Activated T-cell treated with anti-CD3 and anti-CD28 coated beads for 4 hours (primary cell): Measurements from ENCODE around the gene DNM2.
A peak's percentile ranks its signal among the peaks of the same experiment; 100 is the strongest.

Experiments used
- DNase-seq: peaks from one replicate; pipeline ENCODE4 v3.0.0-alpha.2; 2020

DNM2 gene

DNA sequence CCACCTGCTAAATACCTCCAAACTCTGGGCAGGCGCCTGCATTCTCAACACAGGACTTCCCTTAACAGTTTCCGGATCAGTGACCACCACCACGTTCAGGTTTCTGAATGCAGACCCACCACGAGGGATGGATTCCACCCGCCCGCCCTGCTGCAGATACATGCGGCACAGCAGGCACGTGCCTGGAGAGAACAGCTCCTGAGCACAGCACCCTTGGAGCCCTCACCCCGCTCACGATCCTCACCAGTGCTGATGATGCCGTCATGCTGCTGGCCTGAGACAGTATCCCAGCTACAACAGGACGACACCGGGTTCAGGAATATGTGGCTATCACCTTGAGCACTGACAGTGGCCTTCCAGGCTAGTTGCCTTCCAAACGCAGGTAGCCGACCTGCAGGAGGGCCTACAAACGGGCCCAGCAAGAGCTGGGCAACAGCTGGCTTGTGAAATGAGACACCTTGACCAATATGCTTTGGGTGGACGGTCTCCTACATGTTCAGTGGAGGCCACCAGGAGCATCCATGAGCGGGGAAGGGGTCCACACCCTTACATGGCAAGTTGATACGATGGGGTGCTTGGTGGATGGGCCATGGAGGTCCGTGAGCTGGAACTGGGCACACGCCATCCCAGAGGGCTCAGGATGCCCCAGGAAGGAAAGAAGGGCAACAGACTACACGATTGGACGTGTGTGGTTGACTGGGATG is 26.5 kb upstream of the DNM2 start:
- DNase-seq = no peak

DNA sequence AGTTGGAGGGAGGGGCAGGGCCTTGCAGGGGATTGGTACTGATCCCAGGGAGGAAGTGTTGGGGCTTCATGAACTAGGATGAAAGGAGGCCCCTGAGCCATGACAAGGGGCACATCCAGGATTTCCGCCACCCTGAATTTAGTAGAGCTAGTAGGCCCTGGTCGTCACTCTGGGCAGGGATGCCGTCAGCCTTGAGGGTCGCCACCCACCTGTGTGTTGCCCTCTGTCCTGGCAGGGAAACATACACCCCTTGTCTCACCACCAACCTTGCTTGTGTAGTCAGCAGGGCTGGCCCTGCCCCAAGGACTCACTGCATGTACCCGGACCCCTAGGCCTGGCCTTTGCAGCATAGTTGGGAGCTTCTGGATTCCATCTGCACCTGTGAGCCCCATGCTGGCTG is 26.0 kb upstream of the DNM2 start:
- DNase-seq = no peak

DNA sequence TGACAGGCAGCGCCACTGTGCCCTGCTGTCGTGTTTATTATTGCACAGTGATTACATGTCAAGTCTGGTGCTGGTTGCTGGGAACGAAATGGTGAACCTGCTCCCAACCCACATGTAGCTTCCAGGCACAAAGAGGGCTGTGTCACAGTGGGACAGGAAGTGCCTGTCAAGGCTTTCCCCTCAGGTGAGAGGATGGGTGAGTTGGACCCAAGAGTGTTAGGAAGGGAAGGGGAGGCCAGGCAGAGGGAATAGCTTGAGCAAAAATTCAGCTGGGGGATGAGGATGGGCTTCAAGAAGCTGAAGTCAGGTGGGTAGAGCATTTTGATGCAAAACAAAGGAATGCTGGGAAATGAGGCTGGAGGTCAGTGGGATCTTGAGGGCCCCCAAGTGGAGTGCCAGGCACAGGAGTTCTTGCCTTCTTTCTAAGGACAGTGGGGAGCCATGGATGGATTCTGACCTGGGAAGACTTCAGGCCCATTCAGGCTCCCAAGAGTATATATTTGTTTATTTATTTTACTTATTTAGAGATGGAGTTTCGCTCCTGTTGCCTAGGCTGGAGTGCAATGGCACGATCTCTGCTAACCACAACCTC is 25.1 kb upstream of the DNM2 start:
- DNase-seq = no peak

DNA sequence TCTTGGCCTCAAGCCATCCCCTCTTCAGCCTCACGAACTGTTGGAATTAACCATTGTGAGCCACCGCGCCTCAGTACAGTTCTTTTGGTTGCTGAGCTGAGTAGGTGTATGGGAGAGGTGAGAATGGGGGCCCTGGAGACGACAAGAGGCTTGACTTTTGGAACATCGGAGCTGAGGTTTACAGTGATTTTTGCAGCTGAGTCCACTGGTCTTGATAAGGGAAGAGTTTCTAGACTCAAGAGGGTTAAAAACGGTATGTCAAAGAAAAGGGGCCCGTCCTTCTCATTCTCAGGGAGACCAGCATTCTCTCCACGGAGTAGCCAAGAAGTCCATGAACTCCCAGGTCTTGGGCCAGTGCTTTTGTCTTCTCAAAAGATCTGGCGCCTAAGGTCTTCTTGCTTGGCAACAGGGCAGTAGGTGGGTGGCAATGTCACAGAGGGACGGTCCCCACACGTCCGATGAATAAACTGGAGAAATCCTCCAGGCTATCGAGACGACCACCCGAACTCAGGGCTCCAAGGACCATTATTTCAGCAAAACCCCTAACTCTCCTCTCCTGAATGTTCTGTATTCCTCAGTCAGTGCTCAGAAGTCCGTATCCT is 23.1 kb upstream of the DNM2 start:
- no peak for DNase-seq

DNA sequence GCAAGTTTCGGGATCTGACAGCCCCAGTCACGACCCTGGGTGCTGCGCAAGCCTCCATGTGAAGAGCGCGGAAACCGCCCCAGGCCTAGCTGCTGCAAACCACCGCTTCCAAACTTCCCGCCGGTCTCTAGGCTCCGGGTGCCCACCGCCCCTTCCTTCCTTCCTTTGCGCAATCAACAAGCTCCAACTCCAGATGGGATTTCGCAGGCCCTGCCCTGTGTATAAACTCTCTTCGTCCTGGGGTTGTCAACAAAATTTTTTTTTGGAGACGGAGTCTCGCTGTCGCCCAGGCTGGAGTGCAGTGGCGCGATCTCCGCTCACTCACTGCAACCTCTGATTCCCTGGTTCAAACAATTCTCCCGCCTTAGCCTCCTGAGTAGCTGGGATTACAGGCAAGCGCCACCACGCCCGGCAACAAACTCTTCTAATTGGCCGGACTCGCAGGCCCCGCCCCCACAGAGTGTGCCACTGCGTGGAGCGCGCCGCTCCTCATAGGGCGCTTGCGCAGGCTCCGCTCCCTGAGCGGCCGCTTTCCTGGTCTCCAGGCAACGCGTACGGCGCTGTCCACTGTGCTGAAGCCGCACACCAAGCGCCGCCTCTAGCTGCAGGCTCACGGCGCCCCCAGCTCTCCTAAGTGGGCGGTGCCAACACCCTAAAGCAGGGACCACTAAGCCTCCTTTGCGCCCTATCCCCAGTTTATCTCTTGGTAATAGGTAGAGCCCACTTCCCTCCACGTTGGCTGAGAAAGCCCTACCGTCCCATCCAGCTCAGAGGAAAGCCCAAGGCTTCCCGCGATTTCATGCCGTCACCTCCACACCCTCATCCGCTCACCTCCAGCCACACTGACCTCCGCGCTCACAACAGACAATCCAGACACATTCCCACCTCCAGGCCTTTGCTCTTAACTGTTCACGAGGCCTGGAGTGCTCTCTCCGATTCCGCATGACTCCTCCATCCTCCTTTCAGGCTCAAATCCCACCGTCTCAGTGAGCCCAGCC is 22.2 kb upstream of the DNM2 start:
- DNase-seq = peak; percentile 68

DNA sequence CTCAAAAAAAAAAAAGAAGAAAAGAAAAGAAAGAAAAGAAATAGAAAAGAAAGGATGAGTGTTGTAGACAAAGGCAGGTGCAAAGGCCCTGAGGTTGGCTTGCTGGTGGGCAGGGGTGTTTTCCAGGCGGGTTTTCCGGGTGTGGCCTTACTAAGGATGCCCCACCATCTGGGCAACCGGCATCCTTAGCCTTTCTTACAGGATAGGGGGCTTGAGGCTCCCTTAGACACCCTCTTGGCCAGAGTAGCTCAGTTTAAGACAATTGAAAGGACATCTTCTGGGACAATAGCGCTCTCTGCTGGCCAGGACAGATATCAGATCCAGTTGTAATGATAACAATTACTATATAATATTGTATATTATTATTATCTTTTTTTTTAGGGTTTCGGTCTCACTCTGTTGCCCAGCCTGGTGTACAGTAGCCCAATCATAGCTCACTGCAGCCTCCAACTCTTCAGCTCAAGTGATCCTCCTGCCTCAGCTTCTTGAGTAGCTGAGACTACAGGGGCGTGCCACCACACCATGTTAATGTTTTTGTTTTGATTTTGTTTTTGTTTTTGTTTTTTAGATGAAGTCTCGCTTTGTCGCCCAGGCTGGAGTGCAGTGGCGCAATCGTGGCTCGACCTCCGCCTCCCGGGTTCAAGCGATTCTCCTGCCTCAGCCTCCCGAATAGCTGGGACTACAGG is 18.1 kb upstream of the DNM2 start:
- DNase-seq = peak; percentile 58

DNA sequence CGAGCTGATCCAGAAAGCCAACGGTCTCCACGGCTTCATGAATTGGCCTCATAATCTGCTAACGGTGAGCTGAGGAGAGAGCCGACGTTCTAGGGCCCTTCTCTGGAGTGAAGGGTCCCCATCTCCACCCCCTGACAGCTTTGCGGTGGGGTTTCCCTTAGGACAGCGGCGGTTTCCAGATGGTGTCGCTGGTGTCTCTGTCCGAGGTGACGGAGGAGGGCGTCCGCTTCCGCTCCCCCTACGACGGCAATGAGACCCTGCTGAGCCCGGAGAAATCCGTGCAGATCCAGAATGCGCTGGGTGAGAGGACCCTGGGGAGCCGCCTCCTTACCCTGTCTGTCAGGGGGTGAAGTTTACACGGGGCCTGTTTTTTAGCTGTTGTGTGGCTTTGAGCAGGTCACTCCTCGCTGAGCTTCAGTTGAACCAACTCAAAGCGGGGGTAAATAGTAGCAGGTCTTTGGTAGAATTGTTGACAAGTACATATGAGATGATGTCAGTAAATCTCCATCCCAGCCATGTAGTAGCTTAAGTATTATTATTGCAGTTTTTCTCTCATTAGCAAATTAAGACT is 15.8 kb upstream of the DNM2 start:
- DNase-seq = no peak

DNA sequence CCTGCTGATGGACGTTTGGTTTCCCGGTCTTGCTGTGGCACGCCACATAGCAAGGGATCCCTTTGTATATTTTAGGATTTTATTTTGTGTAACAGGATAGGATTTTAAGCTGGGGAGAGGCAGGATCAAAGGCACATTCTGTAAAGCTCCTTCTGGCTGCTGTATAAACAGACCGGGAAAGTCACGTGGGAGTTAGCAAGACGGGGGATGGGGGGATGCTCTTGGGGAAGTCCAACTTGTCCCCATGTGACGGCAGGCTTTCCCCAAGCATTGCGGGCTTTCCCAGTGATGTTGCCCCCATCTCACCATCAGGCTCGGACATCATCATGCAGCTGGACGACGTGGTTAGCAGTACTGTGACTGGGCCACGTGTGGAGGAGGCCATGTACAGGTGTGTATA is 10.9 kb upstream of the DNM2 start:
- no peak for DNase-seq

DNA sequence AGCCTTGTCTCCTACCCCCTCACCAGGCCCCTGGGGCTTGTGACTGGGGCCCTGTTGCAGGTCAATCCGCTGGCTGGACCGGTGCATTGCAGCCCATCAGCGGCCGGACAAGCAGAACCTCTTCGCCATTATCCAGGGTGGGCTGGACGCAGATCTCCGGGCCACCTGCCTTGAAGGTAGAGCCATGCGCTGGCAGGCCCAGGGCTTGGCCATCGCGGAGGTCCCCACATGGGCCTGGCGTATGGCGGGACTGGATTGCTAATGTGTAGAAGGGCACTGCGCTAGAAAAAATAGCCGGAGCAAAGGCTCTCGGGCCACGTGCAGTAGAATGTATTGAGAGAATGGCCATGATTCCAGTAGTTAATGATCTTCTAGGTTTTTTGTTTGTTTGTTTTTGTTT is 10.4 kb upstream of the DNM2 start:
- no peak for DNase-seq

DNA sequence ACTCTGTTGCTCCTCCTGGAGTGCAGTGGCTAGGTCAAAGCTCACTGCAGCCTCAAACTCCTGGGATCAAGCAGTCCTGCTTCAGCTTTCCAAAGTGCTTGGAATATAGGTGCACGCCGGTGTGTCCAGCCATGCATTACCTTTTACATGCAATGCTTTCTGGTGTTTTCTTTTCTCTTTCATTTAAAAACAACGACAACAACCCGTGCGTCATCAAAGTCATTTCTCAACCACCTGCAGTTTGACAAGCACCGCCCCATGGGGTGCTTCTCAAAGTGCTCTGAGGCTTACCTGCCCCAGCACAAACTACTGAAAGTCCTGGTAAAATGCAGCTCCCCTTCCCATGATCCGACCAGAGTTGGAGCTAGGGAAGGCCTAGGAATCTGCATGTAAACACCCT is 9.6 kb upstream of the DNM2 start:
- no peak for DNase-seq

DNA sequence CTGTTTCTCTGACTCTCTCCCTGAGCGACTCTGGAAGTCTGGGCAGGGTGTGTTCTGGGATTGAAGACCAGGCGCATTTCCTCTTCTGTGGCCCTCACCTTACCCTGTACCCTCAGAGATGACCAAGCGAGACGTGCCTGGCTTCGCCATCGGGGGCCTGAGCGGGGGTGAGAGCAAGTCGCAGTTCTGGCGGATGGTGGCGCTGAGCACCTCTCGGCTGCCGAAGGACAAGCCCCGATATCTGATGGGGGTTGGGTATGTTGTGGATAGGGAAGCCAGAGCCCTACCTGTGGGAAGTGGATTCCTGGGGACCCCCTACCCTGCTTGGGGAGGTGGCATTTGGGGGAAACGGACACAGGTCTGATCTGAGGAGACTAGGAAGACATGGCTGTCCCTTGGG is 5.8 kb upstream of the DNM2 start:
- no peak for DNase-seq

DNA sequence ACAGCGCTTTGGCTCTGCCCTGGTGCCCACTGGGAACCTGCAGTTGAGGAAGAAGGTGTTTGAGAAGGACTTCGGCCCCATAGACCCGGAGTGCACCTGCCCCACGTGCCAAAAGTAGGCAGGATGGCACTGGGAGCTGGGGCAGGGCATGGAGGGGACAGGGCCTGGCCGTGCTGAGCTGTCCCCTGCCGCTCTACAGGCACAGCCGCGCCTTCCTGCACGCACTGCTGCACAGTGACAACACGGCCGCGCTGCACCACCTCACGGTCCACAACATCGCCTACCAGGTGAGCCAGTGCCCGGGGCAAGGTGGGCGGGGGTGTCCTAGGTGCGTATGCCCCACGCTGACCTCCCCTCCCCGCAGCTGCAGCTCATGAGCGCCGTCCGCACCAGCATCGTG is 5.1 kb upstream of the DNM2 start:
- no peak for DNase-seq

DNA sequence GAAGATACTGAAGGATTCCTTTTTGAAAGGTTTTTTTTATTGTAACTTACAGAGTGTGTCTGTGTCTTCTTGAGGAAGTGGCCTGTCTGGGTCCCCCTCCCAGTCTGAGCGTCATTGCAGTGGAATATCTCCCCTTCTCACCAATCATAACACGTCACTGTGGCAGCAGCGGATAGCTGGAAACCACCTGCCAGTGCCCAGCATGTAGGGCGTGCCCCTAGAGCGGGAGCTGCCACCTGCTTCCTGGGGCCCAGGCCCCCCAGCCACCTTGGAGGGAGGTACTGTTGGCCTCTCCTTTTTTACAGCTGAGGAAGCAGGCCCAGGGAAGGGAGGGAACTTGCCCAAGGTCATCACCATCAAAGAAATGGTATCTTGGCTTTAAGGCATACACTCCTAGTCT is 4.6 kb upstream of the DNM2 start:
- no peak for DNase-seq

DNA sequence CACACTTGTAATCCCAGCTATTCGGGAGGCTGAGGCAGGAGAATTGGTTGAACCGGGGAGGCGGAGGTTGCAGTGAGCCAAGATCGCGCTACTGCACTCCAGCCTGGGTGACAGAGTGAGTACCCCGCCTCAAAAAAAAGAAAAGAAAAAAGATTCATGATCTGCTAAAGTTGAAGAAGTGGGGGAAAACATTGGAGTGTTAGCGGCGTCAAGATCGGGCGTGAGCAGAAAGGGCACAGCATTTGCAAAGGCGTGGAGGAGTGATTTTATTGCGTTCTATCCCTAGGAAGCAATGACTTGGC is 874 bp upstream of the DNM2 start:
- no peak for DNase-seq

DNA sequence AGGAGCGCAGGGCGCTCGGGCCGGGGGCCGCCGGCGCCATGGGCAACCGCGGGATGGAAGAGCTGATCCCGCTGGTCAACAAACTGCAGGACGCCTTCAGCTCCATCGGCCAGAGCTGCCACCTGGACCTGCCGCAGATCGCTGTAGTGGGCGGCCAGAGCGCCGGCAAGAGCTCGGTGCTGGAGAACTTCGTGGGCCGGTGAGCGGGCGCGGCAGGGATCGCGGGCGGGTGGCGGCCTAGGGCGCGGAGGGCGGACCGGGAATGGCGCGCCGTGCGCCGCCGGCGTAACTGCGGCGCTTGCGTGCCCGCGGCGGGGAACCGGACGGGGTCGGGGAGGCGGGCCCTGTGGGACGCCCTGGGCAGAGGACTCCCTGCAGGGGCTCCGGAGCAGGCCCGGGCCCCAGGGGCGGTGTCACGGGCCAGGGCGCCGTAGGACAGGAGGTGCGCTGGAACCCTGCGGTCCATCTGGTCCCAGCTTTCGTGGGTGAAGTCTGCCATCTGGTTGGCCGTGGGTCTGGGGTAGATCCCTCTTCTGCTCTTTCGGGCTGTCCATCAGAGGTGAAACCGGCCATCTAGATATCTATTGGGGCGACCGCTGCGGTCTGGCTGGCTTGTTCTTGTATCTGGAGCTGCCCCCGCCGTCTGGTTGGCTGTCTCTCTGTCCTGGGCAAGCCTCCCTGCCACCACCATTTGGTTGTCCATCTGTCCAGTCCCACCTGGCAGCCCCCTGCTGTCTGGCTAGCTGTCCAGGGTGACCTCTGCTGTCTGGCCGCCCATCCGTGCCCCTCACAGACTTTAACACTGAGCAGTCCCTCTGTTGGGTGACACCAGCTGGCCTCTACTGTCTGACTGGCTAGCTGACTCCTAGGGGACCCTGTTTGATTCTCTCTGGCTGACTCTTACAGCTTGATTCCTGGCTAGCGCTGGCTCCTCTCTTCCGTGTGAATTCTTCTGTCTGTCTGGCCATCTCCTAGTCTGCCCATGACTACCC is 622 bp downstream of the DNM2 start:
- peak; percentile 29 for DNase-seq

DNA sequence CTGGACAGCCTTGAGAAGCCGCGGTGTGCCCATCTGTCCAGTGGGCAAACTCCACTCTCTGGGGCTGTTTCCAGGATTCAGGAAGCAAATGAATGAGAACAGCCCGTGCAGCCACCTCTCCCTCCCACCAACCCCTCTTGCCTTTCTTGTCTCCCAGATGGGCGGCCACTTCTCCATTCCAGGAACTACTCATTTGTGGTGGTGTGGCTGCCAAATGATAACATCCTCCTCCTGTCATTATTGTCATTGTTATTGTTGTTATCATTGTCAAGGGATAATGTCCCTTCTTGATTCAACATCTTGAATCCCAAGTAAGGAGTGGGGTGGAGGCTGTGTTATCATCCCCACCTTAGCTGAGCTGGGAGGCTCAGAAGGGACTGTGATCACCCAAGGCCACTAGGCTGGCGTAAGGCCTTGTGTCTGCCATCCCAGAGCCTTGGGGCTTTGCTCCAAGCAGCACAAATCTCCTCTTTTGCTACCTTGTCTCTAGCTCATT is 1.6 kb downstream of the DNM2 start:
- no peak for DNase-seq

DNA sequence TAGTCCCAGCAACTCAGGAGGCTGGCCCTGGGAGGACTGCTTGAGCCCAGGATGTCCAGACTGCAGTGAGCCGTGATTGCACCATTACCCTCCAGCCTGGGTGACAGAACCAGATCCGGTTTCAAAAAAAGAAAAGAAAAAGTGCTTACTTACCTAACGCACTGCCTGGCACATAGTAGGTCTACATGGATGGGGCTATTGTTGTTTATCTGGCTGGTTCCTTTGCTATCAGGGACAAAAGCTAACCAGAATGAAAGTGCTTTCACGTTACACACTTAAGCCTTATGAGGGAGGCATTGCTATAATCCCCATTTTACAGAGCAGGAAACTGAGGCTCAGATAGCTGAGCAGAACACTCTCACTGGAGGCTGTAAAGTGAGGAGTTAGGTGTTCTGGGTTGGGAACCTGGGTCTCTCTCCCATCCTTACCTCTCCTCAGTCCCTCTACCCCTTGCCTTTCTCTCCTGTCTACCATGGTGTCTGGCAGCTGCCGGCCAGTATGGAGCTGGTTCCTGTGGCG is 2.8 kb downstream of the DNM2 start:
- DNase-seq = no peak

DNA sequence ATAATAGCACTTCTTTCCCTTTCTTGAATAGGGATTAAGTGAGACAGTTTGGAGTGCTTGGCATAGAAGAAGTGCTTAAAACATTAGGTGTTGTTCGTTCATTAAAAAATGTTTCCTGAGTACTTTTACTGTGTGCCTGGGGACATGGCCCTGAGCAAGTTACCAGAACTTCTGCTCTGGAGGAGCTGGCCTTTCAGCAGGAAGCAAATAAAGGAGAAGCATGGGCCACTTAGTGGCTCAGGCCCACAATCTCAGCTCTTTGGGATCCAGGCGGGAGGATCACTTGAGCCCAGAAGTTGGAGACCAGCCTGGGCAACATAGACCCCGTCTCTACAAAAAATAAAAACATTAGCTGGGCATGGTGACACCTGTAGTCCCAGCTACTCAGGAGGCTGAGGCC is 5.7 kb downstream of the DNM2 start:
- no peak for DNase-seq

DNA sequence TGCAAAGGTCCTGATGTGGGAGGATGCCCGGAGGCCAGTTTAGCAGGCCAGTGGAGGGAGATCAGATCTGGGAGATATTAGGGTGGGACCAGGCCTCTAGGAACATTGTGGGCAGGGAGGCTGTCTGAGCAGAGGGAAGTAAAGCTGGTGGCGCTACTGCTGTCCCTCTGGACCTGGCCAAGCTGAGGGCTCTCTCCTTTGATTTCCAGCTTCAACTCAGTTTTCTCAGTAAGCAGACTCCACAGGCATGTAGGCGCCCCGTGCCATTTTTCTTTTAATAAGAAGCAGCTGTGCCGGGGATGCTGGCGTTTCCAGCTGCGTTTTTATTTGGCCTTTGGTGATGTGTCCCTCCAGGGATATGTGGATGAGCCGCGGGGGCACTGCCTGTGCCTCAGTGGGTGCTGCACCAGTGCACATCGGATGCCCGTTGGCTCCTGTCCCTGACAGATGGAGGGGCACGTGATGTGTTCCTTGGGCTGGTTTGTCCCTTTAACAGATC is 6.7 kb downstream of the DNM2 start:
- no peak for DNase-seq

DNA sequence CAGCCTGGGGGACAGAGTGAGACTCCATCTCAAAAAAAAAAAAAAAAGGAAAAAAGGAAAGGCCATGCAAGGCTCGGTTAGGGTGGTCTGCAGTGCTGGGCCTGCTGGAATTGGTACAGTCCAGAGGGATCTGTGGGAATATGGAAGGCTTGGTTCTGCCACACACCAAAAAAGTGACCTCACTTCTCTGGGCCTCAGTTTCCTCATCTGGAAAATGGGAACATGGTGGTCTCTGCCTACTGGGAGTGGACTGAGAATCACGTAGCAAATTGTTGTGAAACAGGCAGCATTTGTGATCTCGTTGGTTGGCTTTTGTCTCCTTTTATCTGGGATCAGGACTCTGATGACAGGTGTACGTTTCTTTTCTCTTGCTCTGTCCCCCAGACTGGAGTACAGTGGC is 7.5 kb downstream of the DNM2 start:
- no peak for DNase-seq

DNA sequence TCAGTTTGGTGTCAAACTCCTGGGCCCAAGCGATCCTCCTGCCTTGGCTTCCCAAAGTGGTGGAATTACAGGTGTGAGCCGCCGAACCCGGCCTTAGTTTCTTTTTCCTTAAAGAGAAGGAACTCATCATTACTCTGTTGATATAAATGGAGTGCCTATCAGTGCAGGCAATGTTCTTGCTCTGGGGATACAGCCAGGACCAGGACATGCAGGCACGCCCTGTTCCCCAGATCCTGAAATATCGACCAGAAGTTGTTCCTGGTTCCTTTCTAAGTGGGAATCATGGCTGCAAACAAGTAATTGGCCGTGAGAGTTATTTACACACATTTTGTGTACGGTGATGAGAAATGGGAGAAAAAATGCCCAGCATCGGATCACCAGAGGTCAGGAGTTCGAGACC is 8.4 kb downstream of the DNM2 start:
- no peak for DNase-seq
